ENCODE measurements around the gene STK17B.

- TF ChIP-seq CTCF (IDR thresholded peaks at IDR 0.05 in 8 of 11, conservative IDR thresholded peaks at IDR 0.05 in 3 of 11) = no peak
- no peak for TF ChIP-seq POLR2A (IDR thresholded peaks at IDR 0.05)
- TF ChIP-seq POLR2AphosphoS5 (IDR thresholded peaks at IDR 0.05) = no peak
Observed at GRCh38 chr2:196153480-196153879, 17.9 kb downstream of the STK17B start.
